HUES64 (cell line): Measurements from ENCODE around the gene MAOA.

Experiments used
- H3K27ac ChIP-seq: 2 replicates; pipeline ENCODE4 v1.7.0; 2013; ENCODE audit warnings: low read depth, low read length, inconsistent platforms
- H3K27me3 ChIP-seq: 2 replicates; pipeline ENCODE4 v1.6.1; 2013; ENCODE audit warnings: mild to moderate bottlenecking, low read length; ENCODE audit not compliant: insufficient read depth
- H3K36me3 ChIP-seq: 2 replicates; pipeline ENCODE4 v1.6.1; 2013; ENCODE audit warnings: mild to moderate bottlenecking, low read length; ENCODE audit not compliant: insufficient read depth
- H3K4me1 ChIP-seq: 2 replicates; pipeline ENCODE4 v1.6.1; 2013; ENCODE audit warnings: mild to moderate bottlenecking, low read length, moderate library complexity; ENCODE audit not compliant: insufficient read depth
- H3K4me3 ChIP-seq: 2 replicates; pipeline ENCODE4 v1.5.1; 2013; ENCODE audit warnings: mild to moderate bottlenecking, low read length, moderate library complexity
- H3K9ac ChIP-seq: 2 replicates; pipeline ENCODE4 v1.6.1; 2013; ENCODE audit warnings: mild to moderate bottlenecking, low read depth, low read length
- H3K9me3 ChIP-seq: 2 replicates; pipeline ENCODE4 v1.6.1; 2013; ENCODE audit warnings: low read depth, low read length; ENCODE audit not compliant: insufficient read depth
- WGBS: fragments of 150-250, 120-280 bp; methylation state at CpG from one replicate; pipeline ENCODE4 v1.1.7; 2013; ENCODE audit warnings: missing lambda C conversion rate; 5-methylcytosine and 5-hydroxymethylcytosine counted together

The MAOA gene

GRCh38 chrX:43688586-43688985 lies 32.5 kb downstream of the MAOA start:
- Histone ChIP-seq H3K36me3 (no peaks in the 10 kb centered on the region), H3K27ac (no peak overlapping the region), H3K9me3 (no peaks in the 10 kb centered on the region), H3K27me3 (no peaks in the 10 kb centered on the region), H3K4me3 (no peak overlapping the region), H3K9ac (no peak overlapping the region), H3K4me1 (no peaks in the 10 kb centered on the region)
- 100% methylated on average over 1 of the region's 1 CpG for WGBS

GRCh38 chrX:43693602-43694406 lies 37.7 kb downstream of the MAOA start:
- Histone ChIP-seq H3K27ac (no peak overlapping the region), H3K9me3 (no peaks in the 10 kb centered on the region), H3K4me1 (no peaks in the 10 kb centered on the region), H3K9ac (no peak overlapping the region), H3K27me3 (no peaks in the 10 kb centered on the region), H3K36me3 (no peaks in the 10 kb centered on the region), H3K4me3 (no peak overlapping the region)
- 93% methylated on average over 1 of the region's 3 CpGs for WGBS

- Histone ChIP-seq H3K36me3 (no peaks in the 10 kb centered on the region), H3K9me3 (no peaks in the 10 kb centered on the region), H3K27ac (no peak overlapping the region), H3K9ac (no peak overlapping the region), H3K4me3 (no peak overlapping the region), H3K27me3 (no peaks in the 10 kb centered on the region), H3K4me1 (no peaks in the 10 kb centered on the region)
- 90% methylated on average over 2 of the region's 3 CpGs for WGBS
Measured at GRCh38 chrX:43699475-43699874, 43.4 kb downstream of the MAOA start.

- Histone ChIP-seq H3K9ac (no peak overlapping the region), H3K36me3 (no peaks in the 10 kb centered on the region), H3K4me1 (no peaks in the 10 kb centered on the region), H3K4me3 (no peak overlapping the region), H3K9me3 (no peaks in the 10 kb centered on the region), H3K27me3 (no peaks in the 10 kb centered on the region), H3K27ac (no peak overlapping the region)
- 90% methylated on average over 2 of the region's 2 CpGs for WGBS
Measured at GRCh38 chrX:43702079-43702524, 46.0 kb downstream of the MAOA start.

- no peak overlapping the region for H3K4me3 ChIP-seq
- no peaks in the 10 kb centered on the region for H3K36me3 ChIP-seq
- WGBS, result 94% methylated on average over 1 of the region's 2 CpGs
- H3K4me1 ChIP-seq, result no peaks in the 10 kb centered on the region
- no peaks in the 10 kb centered on the region for H3K9me3 ChIP-seq
- no peaks in the 10 kb centered on the region for H3K27me3 ChIP-seq
- no peak overlapping the region for H3K9ac ChIP-seq
- H3K27ac ChIP-seq, result no peak overlapping the region
Measured at GRCh38 chrX:43702660-43703059, 46.6 kb downstream of the MAOA start.

- WGBS, result 87% methylated on average over 2 of the region's 4 CpGs
- no peaks in the 10 kb centered on the region for H3K36me3 ChIP-seq
- H3K4me3 ChIP-seq, result no peak overlapping the region
- H3K27ac ChIP-seq, result no peak overlapping the region
- H3K27me3 ChIP-seq, result no peaks in the 10 kb centered on the region
- no peak overlapping the region for H3K9ac ChIP-seq
- no peaks in the 10 kb centered on the region for H3K4me1 ChIP-seq
- H3K9me3 ChIP-seq, result no peaks in the 10 kb centered on the region
Measured at GRCh38 chrX:43703211-43703791, 47.2 kb downstream of the MAOA start.

GRCh38 chrX:43706786-43707370 lies 50.8 kb downstream of the MAOA start:
- no peak overlapping the region for H3K27ac ChIP-seq
- H3K9me3 ChIP-seq, result no peaks in the 10 kb centered on the region
- H3K27me3 ChIP-seq, result no peaks in the 10 kb centered on the region
- H3K4me1 ChIP-seq, result no peaks in the 10 kb centered on the region
- H3K36me3 ChIP-seq, result no peaks in the 10 kb centered on the region
- WGBS, result 90% methylated on average over 2 of the region's 2 CpGs
- H3K4me3 ChIP-seq, result no peak overlapping the region
- no peak overlapping the region for H3K9ac ChIP-seq

GRCh38 chrX:43707812-43708548 lies 51.9 kb downstream of the MAOA start:
- Histone ChIP-seq H3K4me3 (no peak overlapping the region), H3K9ac (no peak overlapping the region), H3K36me3 (no peaks in the 10 kb centered on the region), H3K27me3 (no peaks in the 10 kb centered on the region), H3K4me1 (no peaks in the 10 kb centered on the region), H3K27ac (no peak overlapping the region), H3K9me3 (no peaks in the 10 kb centered on the region)
- WGBS, result 100% methylated on average over 3 of the region's 3 CpGs

- no peak overlapping the region for H3K27ac ChIP-seq
- H3K9me3 ChIP-seq, result no peaks in the 10 kb centered on the region
- no peak overlapping the region for H3K4me3 ChIP-seq
- no peak overlapping the region for H3K9ac ChIP-seq
- H3K36me3 ChIP-seq, result no peaks in the 10 kb centered on the region
- no peaks in the 10 kb centered on the region for H3K27me3 ChIP-seq
- 93% methylated on average over 2 of the region's 2 CpGs for WGBS
- H3K4me1 ChIP-seq, result no peaks in the 10 kb centered on the region
Measured at GRCh38 chrX:43716144-43716543, 60.0 kb downstream of the MAOA start.

- H3K27ac ChIP-seq, result no peak overlapping the region
- H3K9me3 ChIP-seq, result no peaks in the 10 kb centered on the region
- no peaks in the 10 kb centered on the region for H3K36me3 ChIP-seq
- H3K27me3 ChIP-seq, result no peaks in the 10 kb centered on the region
- WGBS, result 91% methylated on average over 1 of the region's 1 CpG
- no peaks in the 10 kb centered on the region for H3K4me1 ChIP-seq
- no peak overlapping the region for H3K9ac ChIP-seq
- H3K4me3 ChIP-seq, result no peak overlapping the region
Measured at GRCh38 chrX:43716696-43717095, 60.6 kb downstream of the MAOA start.

- no peak overlapping the region for H3K4me3 ChIP-seq
- H3K9ac ChIP-seq, result no peak overlapping the region
- no peaks in the 10 kb centered on the region for H3K9me3 ChIP-seq
- 100% methylated on average over 1 of the region's 1 CpG for WGBS
- no peaks in the 10 kb centered on the region for H3K36me3 ChIP-seq
- H3K27ac ChIP-seq, result no peak overlapping the region
- H3K4me1 ChIP-seq, result no peaks in the 10 kb centered on the region
- no peaks in the 10 kb centered on the region for H3K27me3 ChIP-seq
Measured at GRCh38 chrX:43717161-43717560, 61.1 kb downstream of the MAOA start.
